ENCODE results near the gene SLC25A26.
"Not testable (repeated sequence)": the region's sequence is repeated elsewhere in the genome, so short reads cannot be mapped to it uniquely, and the experiment has no call there.

Gene SLC25A26

GRCh38 chr3:66416556-66417304 lies 195.9 kb downstream of the SLC25A26 start:
- peaks cover 2% of the 10 kb centered on the region for H3K36me3 ChIP-seq (ENCODE audit: control insufficient read depth, insufficient read depth, low read length)

GRCh38 chr3:66418475-66418931 lies 197.7 kb downstream of the SLC25A26 start:
- H2BK15ac ChIP-seq (replicated peaks; ENCODE audit: low read depth) = no peak overlapping the region
- DNase-seq = no peak
- H4K5ac ChIP-seq (ENCODE audit: low read length) = no peak overlapping the region
- WGBS (ENCODE audit: extremely low coverage, insufficient coverage, low lambda C conversion rate) = no CpG with 5 or more reads among the region's 12 CpGs
- H3K79me2 ChIP-seq (ENCODE audit: control insufficient read depth, insufficient read depth, low read length) = peaks cover 10% of the 10 kb centered on the region
- no peaks in the 10 kb centered on the region for H3K36me3 ChIP-seq (ENCODE audit: control insufficient read depth, insufficient read depth, low read length)
- H3K4me2 ChIP-seq (ENCODE audit: low read length) = no peak overlapping the region
- no peaks in the 10 kb centered on the region for H3K27me3 ChIP-seq (ENCODE audit: insufficient read depth, low read length, poor library complexity)
- H3K4ac ChIP-seq (ENCODE audit: low read depth, low read length) = no peak overlapping the region
- H3K23ac ChIP-seq (ENCODE audit: low read length) = no peak overlapping the region
- H2AK5ac ChIP-seq (ENCODE audit: low read length) = no peak overlapping the region
- H3K27ac ChIP-seq (ENCODE audit: low read depth, low read length) = no peak overlapping the region
- H2BK120ac ChIP-seq (ENCODE audit: low read depth, low read length) = no peak overlapping the region
- H3K4me1 ChIP-seq (ENCODE audit: control insufficient read depth, low read depth, low read length) = peaks cover 20% of the 10 kb centered on the region
- H3K56ac ChIP-seq (ENCODE audit: low read length) = no peak overlapping the region
- H4K8ac ChIP-seq (ENCODE audit: low read depth, low read length) = no peak overlapping the region
- peaks cover 14% of the 10 kb centered on the region for H3K79me1 ChIP-seq (ENCODE audit: low read length)
- no peak overlapping the region for H3K18ac ChIP-seq (ENCODE audit: low read length)
- no peak overlapping the region for H2BK5ac ChIP-seq (ENCODE audit: low read length)
- H3K9ac ChIP-seq (ENCODE audit: low read length) = no peak overlapping the region
- H3K4me3 ChIP-seq (ENCODE audit: low read length) = no peak overlapping the region

More at GRCh38 chr3:66416556-66417304, 195.9 kb downstream of the SLC25A26 start:
- H3K27me3 ChIP-seq (ENCODE audit: insufficient read depth, low read length, poor library complexity) = no peaks in the 10 kb centered on the region
- peak overlapping the region; percentile 85 for H3K27ac ChIP-seq (ENCODE audit: low read depth, low read length)
- peak overlapping the region; percentile 95 for H2BK5ac ChIP-seq (ENCODE audit: low read length)
- H3K9ac ChIP-seq (ENCODE audit: low read length) = peak overlapping the region; percentile 57
- H3K23ac ChIP-seq (ENCODE audit: low read length) = peak overlapping the region; percentile 39
- H3K4ac ChIP-seq (ENCODE audit: low read depth, low read length) = no peak overlapping the region
- peaks cover 10% of the 10 kb centered on the region for H3K79me2 ChIP-seq (ENCODE audit: control insufficient read depth, insufficient read depth, low read length)
- peak; percentile 80 for DNase-seq
- no peak overlapping the region for H2AK5ac ChIP-seq (ENCODE audit: low read length)
- H3K56ac ChIP-seq (ENCODE audit: low read length) = peak overlapping the region; percentile 87
- peaks cover 20% of the 10 kb centered on the region for H3K4me1 ChIP-seq (ENCODE audit: control insufficient read depth, low read depth, low read length)
- H4K8ac ChIP-seq (ENCODE audit: low read depth, low read length) = no peak overlapping the region
- H2BK120ac ChIP-seq (ENCODE audit: low read depth, low read length) = no peak overlapping the region
- no peak overlapping the region for H2BK15ac ChIP-seq (replicated peaks; ENCODE audit: low read depth)
- no peak overlapping the region for H3K4me2 ChIP-seq (ENCODE audit: low read length)
- H3K79me1 ChIP-seq (ENCODE audit: low read length) = peaks cover 14% of the 10 kb centered on the region
- no peak overlapping the region for H4K5ac ChIP-seq (ENCODE audit: low read length)
- H3K4me3 ChIP-seq (ENCODE audit: low read length) = no peak overlapping the region
- no CpG with 5 or more reads among the region's 14 CpGs for WGBS (ENCODE audit: extremely low coverage, insufficient coverage, low lambda C conversion rate)
- peak overlapping the region; percentile 17 for H3K18ac ChIP-seq (ENCODE audit: low read length)

- WGBS (ENCODE audit: extremely low coverage, insufficient coverage, low lambda C conversion rate) = no CpG with 5 or more reads among the region's 14 CpGs
- no peak overlapping the region for H2BK120ac ChIP-seq (ENCODE audit: low read depth, low read length)
- no peaks in the 10 kb centered on the region for H3K27me3 ChIP-seq (ENCODE audit: insufficient read depth, low read length, poor library complexity)
- H3K4me1 ChIP-seq (ENCODE audit: control insufficient read depth, low read depth, low read length) = peaks cover 20% of the 10 kb centered on the region
- H4K5ac ChIP-seq (ENCODE audit: low read length) = no peak overlapping the region
- no peak overlapping the region for H3K4me3 ChIP-seq (ENCODE audit: low read length)
- H2BK5ac ChIP-seq (ENCODE audit: low read length) = no peak overlapping the region
- peak overlapping the region; percentile 12 for H3K56ac ChIP-seq (ENCODE audit: low read length)
- no peaks in the 10 kb centered on the region for H3K36me3 ChIP-seq (ENCODE audit: control insufficient read depth, insufficient read depth, low read length)
- H4K8ac ChIP-seq (ENCODE audit: low read depth, low read length) = no peak overlapping the region
- no peak for DNase-seq
- no peak overlapping the region for H3K18ac ChIP-seq (ENCODE audit: low read length)
- no peak overlapping the region for H3K27ac ChIP-seq (ENCODE audit: low read depth, low read length)
- peaks cover 10% of the 10 kb centered on the region for H3K79me2 ChIP-seq (ENCODE audit: control insufficient read depth, insufficient read depth, low read length)
- H2BK15ac ChIP-seq (replicated peaks; ENCODE audit: low read depth) = no peak overlapping the region
- H3K9ac ChIP-seq (ENCODE audit: low read length) = no peak overlapping the region
- no peak overlapping the region for H3K23ac ChIP-seq (ENCODE audit: low read length)
- H2AK5ac ChIP-seq (ENCODE audit: low read length) = no peak overlapping the region
- no peak overlapping the region for H3K4me2 ChIP-seq (ENCODE audit: low read length)
- peaks cover 14% of the 10 kb centered on the region for H3K79me1 ChIP-seq (ENCODE audit: low read length)
- H3K4ac ChIP-seq (ENCODE audit: low read depth, low read length) = no peak overlapping the region
Observed at GRCh38 chr3:66419036-66419435, 198.2 kb downstream of the SLC25A26 start.

DNA sequence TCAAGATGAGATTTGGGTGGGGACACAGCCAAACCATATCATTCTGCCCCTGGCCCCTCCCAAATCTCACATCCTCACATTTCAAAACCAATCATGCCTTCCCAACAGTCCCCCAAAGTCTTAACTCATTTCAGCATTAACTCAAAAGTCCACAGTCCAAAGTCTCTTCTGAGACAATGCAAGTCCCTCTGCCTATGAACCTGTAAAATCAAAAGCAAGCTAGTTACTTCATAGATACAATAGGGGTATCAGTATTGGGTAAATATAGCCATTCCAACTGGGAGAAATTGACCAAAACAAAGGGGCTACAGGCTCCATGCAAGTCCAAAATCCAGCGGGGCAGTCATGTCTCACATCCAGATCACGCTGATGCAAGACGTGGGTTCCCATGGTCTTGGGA lies 200.3 kb downstream of the SLC25A26 start:
- H3K4ac ChIP-seq (ENCODE audit: low read depth, low read length); H3K4me3 ChIP-seq (ENCODE audit: low read length); H2AK5ac ChIP-seq (ENCODE audit: low read length); H4K8ac ChIP-seq (ENCODE audit: low read depth, low read length); H3K56ac ChIP-seq (ENCODE audit: low read length); H3K27ac ChIP-seq (ENCODE audit: low read depth, low read length); H3K27me3 ChIP-seq (ENCODE audit: insufficient read depth, low read length, poor library complexity); H3K9ac ChIP-seq (ENCODE audit: low read length); H2BK15ac ChIP-seq (replicated peaks; ENCODE audit: low read depth); H4K5ac ChIP-seq (ENCODE audit: low read length); H2BK5ac ChIP-seq (ENCODE audit: low read length); DNase-seq; H3K23ac ChIP-seq (ENCODE audit: low read length); H3K4me2 ChIP-seq (ENCODE audit: low read length); H2BK120ac ChIP-seq (ENCODE audit: low read depth, low read length); H3K36me3 ChIP-seq (ENCODE audit: control insufficient read depth, insufficient read depth, low read length); H3K18ac ChIP-seq (ENCODE audit: low read length): not testable (repeated sequence)
- Histone ChIP-seq H3K4me1 (ENCODE audit: control insufficient read depth, low read depth, low read length) (peaks cover 11% of the 10 kb centered on the region), H3K79me2 (ENCODE audit: control insufficient read depth, insufficient read depth, low read length) (peaks cover 13% of the 10 kb centered on the region), H3K79me1 (ENCODE audit: low read length) (peaks cover 17% of the 10 kb centered on the region)
- WGBS (ENCODE audit: extremely low coverage, insufficient coverage, low lambda C conversion rate) = no CpG with 5 or more reads among the region's 3 CpGs

- not testable (repeated sequence) for H3K36me3 ChIP-seq (ENCODE audit: control insufficient read depth, insufficient read depth, low read length); H4K8ac ChIP-seq (ENCODE audit: low read depth, low read length); H3K4me3 ChIP-seq (ENCODE audit: low read length); H4K5ac ChIP-seq (ENCODE audit: low read length); H3K23ac ChIP-seq (ENCODE audit: low read length); H3K27ac ChIP-seq (ENCODE audit: low read depth, low read length); H2BK5ac ChIP-seq (ENCODE audit: low read length); H3K27me3 ChIP-seq (ENCODE audit: insufficient read depth, low read length, poor library complexity); H3K18ac ChIP-seq (ENCODE audit: low read length); H2AK5ac ChIP-seq (ENCODE audit: low read length); H3K4ac ChIP-seq (ENCODE audit: low read depth, low read length); DNase-seq; H3K9ac ChIP-seq (ENCODE audit: low read length); H3K56ac ChIP-seq (ENCODE audit: low read length); H2BK120ac ChIP-seq (ENCODE audit: low read depth, low read length); H3K4me1 ChIP-seq (ENCODE audit: control insufficient read depth, low read depth, low read length); H3K4me2 ChIP-seq (ENCODE audit: low read length); H2BK15ac ChIP-seq (replicated peaks; ENCODE audit: low read depth)
- Histone ChIP-seq H3K79me2 (ENCODE audit: control insufficient read depth, insufficient read depth, low read length) (peaks cover 16% of the 10 kb centered on the region), H3K79me1 (ENCODE audit: low read length) (peaks cover 19% of the 10 kb centered on the region)
- no CpG with 5 or more reads among the region's 3 CpGs for WGBS (ENCODE audit: extremely low coverage, insufficient coverage, low lambda C conversion rate)
Observed at GRCh38 chr3:66421893-66422292, 201.1 kb downstream of the SLC25A26 start.
